WTC11 (cell line): ENCODE data around the gene TMF1. TPM values are rescaled to one million over a fixed set of nuclear protein-coding genes. Genes with fewer than 3 reads are reported as not detected.

Experiments
- ATAC-seq: fragments of 200-7000 bp; cut with Tn5 transposase; 2 replicates; pipeline ENCODE4 v1.10.0; 2021; ENCODE audit warnings: mild to moderate bottlenecking, moderate library complexity
- CTCF ChIA-PET: fragments of 300-600 bp; sonication (Branson Sonifier 250); formaldehyde crosslinking; loops from one replicate; lab custom pipeline; 2021; ENCODE audit warnings: antibody characterized with exemption; lab: Charles Lee
- POLR2A ChIA-PET: fragments of 350-600 bp; sonication (Branson Sonifier 250); formaldehyde crosslinking; loops from one replicate; lab custom pipeline; 2021; ENCODE audit warnings: antibody characterized with exemption; lab: Charles Lee
- DNase-seq: peaks from one replicate; pipeline ENCODE4 v3.0.0; 2021; ENCODE audit warnings: low spot score
- H3K27ac Mint-ChIP-seq: 2 replicates; pipeline ENCODE4 v1.8.0; 2021; ENCODE audit warnings: mixed read lengths
- H3K27me3 Mint-ChIP-seq: 2 replicates; pipeline ENCODE4 v1.8.0; 2021; ENCODE audit warnings: low read depth, mild to moderate bottlenecking, moderate library complexity, mixed read lengths
- H3K36me3 Mint-ChIP-seq: 2 replicates; pipeline ENCODE4 v1.8.0; 2021; ENCODE audit warnings: mixed read lengths
- H3K4me1 Mint-ChIP-seq: 2 replicates; pipeline ENCODE4 v1.8.0; 2022; ENCODE audit warnings: mixed read lengths
- H3K4me3 Mint-ChIP-seq: 2 replicates; pipeline ENCODE4 v1.8.0; 2021; ENCODE audit warnings: mild to moderate bottlenecking, moderate library complexity, mixed read lengths
- H3K9me3 Mint-ChIP-seq: 2 replicates; pipeline ENCODE4 v1.8.0; 2021; ENCODE audit warnings: mixed read lengths
- GABPB1 ChIP-seq: sonication (generic); formaldehyde crosslinking; IDR thresholded peaks from 2 replicates; pipeline ENCODE4 v1.8.1; 2023; ENCODE audit warnings: mild to moderate bottlenecking, missing genetic modification reagents
- HMGA2 ChIP-seq: fragments of 250-450 bp; sonication (Bioruptor Pico); IDR thresholded peaks from 2 replicates; pipeline ENCODE4 v1.4.0; 2021; ENCODE audit warnings: mild to moderate bottlenecking, moderate library complexity
- NR3C1 ChIP-seq: sonication (generic); formaldehyde crosslinking; conservative IDR thresholded peaks from 2 replicates; pipeline ENCODE4 v1.8.1; 2023; ENCODE audit warnings: low read depth, mild to moderate bottlenecking, missing genetic modification reagents
- TP53 ChIP-seq: sonication (generic); formaldehyde crosslinking; IDR thresholded peaks from 2 replicates; pipeline ENCODE4 v1.8.1; 2023; ENCODE audit warnings: mild to moderate bottlenecking, missing genetic modification reagents
- ZBTB21 ChIP-seq: sonication (generic); formaldehyde crosslinking; IDR thresholded peaks from 2 replicates; pipeline ENCODE4 v1.8.1; 2023; ENCODE audit warnings: mild to moderate bottlenecking, missing genetic modification reagents, borderline replicate concordance
- ZNF232 ChIP-seq: sonication (generic); formaldehyde crosslinking; IDR thresholded peaks from 2 replicates; pipeline ENCODE4 v1.8.0; 2022; ENCODE audit warnings: mild to moderate bottlenecking, missing genetic modification reagents
- total RNA-seq: library from RNA; stranded (reverse); gene quantifications from 3 replicates; pipeline ENCODE4 v1.2.3, GENCODE V29; 2021
- TF ChIP-seq, protein P1 (sequence below): sonication (generic); formaldehyde crosslinking; conservative IDR thresholded peaks from 2 replicates; pipeline ENCODE4 v1.8.1; 2022; ENCODE audit warnings: mild to moderate bottlenecking, missing genetic modification reagents
- TF ChIP-seq, protein P2 (sequence below): sonication (generic); formaldehyde crosslinking; IDR thresholded peaks from 2 replicates; pipeline ENCODE4 v1.8.0; 2022; ENCODE audit warnings: mild to moderate bottlenecking, missing genetic modification reagents
- TF ChIP-seq, protein P3 (sequence below): fragments of 250-450 bp; sonication (Bioruptor Pico); IDR thresholded peaks from 2 replicates; pipeline ENCODE4 v1.8.0; 2021; ENCODE audit warnings: mild to moderate bottlenecking
- TF ChIP-seq, protein P4 (sequence below): sonication (generic); formaldehyde crosslinking; IDR thresholded peaks from 2 replicates; pipeline ENCODE4 v1.8.0; 2023; ENCODE audit warnings: mild to moderate bottlenecking, missing genetic modification reagents
- TF ChIP-seq, protein P5 (sequence below): sonication (generic); formaldehyde crosslinking; IDR thresholded peaks from 2 replicates; pipeline ENCODE4 v1.8.1; 2022; ENCODE audit warnings: mild to moderate bottlenecking, moderate library complexity, missing genetic modification reagents
- TF ChIP-seq, protein P6 (sequence below): fragments of 250-450 bp; sonication (Bioruptor Pico); conservative IDR thresholded peaks from 2 replicates; pipeline ENCODE4 v1.9.0; 2021; ENCODE audit warnings: mild to moderate bottlenecking
- TF ChIP-seq, protein P7 (sequence below): sonication (generic); formaldehyde crosslinking; IDR thresholded peaks from 2 replicates; pipeline ENCODE4 v1.8.1; 2023; ENCODE audit warnings: mild to moderate bottlenecking, missing genetic modification reagents, borderline replicate concordance
- TF ChIP-seq, protein P8 (sequence below): sonication (generic); formaldehyde crosslinking; IDR thresholded peaks from 2 replicates; pipeline ENCODE4 v1.8.1; 2023; ENCODE audit warnings: mild to moderate bottlenecking, missing genetic modification reagents, moderate library complexity

The TMF1 gene
- total RNA-seq, 1 experiment from 2014 or later, result 23.9 TPM

DNA sequence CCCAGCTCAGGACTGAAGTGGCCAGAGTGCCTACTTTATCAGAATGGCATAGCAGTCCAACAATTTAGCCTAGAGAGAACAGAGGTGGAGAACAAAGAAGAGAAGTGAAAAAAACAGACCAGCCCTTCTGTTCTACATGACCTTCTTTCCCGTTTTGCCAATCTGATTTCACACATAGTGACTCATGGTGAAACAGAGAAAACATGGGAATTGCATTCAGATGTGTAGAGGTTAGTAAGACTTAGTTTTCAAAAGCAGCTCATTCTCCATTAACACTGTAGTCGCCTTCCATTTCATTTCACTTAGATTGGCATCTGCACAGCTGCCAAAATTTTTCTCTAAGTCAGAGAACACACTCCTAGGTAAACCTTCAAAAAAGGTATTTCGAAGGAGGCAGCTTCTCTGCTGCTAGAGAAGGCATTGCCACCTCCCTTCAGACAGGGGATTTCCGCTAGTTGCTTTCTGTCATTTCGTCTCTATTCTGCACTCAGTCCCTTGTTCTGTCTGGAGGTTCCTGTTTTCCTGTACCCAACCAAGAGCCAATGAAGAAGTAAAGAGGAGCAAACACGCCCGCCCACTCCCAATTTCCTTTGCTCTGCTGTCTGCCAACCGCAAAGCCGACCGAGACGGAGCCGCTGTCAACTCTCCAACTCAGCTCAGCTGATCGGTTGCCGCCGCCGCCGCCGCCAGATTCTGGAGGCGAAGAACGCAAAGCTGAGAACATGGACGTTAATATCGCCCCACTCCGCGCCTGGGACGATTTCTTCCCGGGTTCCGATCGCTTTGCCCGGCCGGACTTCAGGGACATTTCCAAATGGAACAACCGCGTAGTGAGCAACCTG, 32.4 kb upstream of the TMF1 start, which contains the start of gene ARL6IP5 (continued):
- TF ChIP-seq, protein P1, sequence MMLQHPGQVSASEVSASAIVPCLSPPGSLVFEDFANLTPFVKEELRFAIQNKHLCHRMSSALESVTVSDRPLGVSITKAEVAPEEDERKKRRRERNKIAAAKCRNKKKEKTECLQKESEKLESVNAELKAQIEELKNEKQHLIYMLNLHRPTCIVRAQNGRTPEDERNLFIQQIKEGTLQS, result no peak
- TF ChIP-seq, protein P2, sequence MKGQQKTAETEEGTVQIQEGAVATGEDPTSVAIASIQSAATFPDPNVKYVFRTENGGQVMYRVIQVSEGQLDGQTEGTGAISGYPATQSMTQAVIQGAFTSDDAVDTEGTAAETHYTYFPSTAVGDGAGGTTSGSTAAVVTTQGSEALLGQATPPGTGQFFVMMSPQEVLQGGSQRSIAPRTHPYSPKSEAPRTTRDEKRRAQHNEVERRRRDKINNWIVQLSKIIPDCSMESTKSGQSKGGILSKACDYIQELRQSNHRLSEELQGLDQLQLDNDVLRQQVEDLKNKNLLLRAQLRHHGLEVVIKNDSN (CRISPR knock-in tag), result no peak
- no peak for TF ChIP-seq HMGA2 (CRISPR knock-in tag)
- TF ChIP-seq, protein P3, sequence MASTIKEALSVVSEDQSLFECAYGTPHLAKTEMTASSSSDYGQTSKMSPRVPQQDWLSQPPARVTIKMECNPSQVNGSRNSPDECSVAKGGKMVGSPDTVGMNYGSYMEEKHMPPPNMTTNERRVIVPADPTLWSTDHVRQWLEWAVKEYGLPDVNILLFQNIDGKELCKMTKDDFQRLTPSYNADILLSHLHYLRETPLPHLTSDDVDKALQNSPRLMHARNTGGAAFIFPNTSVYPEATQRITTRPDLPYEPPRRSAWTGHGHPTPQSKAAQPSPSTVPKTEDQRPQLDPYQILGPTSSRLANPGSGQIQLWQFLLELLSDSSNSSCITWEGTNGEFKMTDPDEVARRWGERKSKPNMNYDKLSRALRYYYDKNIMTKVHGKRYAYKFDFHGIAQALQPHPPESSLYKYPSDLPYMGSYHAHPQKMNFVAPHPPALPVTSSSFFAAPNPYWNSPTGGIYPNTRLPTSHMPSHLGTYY (CRISPR knock-in tag), result no peak
- no peak for TF ChIP-seq NR3C1 (CRISPR knock-in tag)
- TF ChIP-seq, protein P4, sequence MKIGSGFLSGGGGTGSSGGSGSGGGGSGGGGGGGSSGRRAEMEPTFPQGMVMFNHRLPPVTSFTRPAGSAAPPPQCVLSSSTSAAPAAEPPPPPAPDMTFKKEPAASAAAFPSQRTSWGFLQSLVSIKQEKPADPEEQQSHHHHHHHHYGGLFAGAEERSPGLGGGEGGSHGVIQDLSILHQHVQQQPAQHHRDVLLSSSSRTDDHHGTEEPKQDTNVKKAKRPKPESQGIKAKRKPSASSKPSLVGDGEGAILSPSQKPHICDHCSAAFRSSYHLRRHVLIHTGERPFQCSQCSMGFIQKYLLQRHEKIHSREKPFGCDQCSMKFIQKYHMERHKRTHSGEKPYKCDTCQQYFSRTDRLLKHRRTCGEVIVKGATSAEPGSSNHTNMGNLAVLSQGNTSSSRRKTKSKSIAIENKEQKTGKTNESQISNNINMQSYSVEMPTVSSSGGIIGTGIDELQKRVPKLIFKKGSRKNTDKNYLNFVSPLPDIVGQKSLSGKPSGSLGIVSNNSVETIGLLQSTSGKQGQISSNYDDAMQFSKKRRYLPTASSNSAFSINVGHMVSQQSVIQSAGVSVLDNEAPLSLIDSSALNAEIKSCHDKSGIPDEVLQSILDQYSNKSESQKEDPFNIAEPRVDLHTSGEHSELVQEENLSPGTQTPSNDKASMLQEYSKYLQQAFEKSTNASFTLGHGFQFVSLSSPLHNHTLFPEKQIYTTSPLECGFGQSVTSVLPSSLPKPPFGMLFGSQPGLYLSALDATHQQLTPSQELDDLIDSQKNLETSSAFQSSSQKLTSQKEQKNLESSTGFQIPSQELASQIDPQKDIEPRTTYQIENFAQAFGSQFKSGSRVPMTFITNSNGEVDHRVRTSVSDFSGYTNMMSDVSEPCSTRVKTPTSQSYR (CRISPR knock-in tag), result no peak

DNA sequence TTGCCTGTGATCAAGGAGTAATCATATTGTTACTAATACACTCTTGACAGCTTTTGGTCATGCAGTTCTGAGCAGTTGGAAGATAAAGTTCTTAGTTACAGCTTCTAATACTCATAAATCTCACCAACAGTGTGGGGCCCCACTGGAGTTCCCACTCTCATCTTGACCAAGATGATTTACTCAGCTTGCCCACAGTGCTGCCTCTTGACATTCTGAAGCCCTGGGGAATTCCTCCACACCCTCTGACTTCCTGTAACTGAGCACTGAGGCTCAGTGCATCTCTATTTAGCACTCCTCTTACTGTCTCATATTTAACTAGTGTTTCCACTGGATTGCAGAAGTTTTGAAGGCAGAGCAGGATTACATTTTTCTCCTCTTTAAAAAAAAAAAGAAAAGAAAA, 30.7 kb upstream of the TMF1 start:
- peaks cover 50% of the 10 kb centered on the region for H3K4me1 Mint-ChIP-seq
- H3K9me3 Mint-ChIP-seq, result no peaks in the 10 kb centered on the region
- no peak overlapping the region for H3K4me3 Mint-ChIP-seq
- DNase-seq, result no peak
- no peaks in the 10 kb centered on the region for H3K27me3 Mint-ChIP-seq
- H3K36me3 Mint-ChIP-seq, result no peaks in the 10 kb centered on the region; the same call in 1 of the 2 replicates
- ChIA-PET POLR2A (interaction anchor here (1.4 kb wide), 1 partner anchor 30 kb away, joined by 3 read pairs; the partner anchor contains the start of gene TMF1), CTCF (no interaction called here)
- TF ChIP-seq, protein P5, sequence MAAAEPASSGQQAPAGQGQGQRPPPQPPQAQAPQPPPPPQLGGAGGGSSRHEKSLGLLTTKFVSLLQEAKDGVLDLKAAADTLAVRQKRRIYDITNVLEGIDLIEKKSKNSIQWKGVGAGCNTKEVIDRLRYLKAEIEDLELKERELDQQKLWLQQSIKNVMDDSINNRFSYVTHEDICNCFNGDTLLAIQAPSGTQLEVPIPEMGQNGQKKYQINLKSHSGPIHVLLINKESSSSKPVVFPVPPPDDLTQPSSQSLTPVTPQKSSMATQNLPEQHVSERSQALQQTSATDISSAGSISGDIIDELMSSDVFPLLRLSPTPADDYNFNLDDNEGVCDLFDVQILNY, result no peak
- TF ChIP-seq, protein P6, sequence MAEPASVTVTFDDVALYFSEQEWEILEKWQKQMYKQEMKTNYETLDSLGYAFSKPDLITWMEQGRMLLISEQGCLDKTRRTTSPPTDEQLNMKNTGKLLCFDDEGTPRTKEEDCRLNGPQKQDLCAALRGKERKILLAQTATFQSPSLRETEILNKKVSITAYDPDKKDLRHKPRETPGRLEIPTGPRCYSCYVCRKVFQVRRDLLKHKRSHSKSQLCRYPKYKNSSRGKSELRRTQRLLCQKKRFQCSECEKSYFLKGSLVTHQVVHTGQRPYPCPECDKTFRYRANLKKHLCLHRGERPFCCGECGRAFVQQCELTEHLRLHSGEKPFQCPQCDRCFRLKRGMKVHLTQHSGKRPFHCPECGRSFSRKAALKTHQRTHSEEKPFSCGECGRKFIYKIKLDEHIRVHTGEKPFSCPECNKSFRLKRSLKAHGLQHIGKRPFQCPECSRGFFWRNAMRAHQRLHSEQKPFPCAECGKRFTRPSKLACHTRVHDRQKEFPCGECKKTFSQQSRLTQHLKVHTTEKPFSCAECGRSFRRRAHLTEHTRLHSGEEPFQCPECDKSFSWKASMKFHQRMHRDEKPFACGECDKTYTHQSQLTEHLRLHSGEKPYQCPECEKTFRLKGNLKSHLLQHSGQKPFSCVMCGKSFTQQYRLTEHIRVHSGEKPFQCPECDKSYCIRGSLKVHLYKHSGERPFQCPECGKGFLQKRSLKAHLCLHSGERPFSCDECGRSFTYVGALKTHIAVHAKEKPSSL (CRISPR knock-in tag), result no peak
- TF ChIP-seq ZNF232 (CRISPR knock-in tag), result no peak
- no peak for TF ChIP-seq ZBTB21 (CRISPR knock-in tag)
- no peak overlapping the region for H3K27ac Mint-ChIP-seq
- ATAC-seq, result no peak

DNA sequence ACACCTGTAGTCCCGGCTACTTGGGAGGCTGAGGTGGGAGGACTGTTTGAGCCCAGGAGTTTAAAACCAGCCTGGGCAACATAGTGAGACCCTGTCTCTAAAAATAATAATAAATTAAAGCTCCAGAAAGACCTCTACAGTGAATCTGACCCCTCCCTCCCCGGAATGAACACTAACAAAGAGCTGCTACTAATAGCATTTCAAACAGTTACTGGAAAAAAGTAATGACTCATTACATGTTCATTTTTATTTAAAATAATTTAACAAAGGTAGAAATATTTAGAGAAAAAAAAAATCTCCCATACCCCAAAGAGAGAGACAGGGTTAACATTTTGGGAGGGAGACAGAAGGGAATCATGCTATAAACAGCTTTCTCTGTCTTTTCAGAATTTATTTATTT, 30.2 kb upstream of the TMF1 start:
- Mint-ChIP-seq H3K27me3 (no peaks in the 10 kb centered on the region), H3K36me3 (peaks cover under 1% of the 10 kb centered on the region; the same call in 1 of the 2 replicates), H3K27ac (no peak overlapping the region), H3K4me1 (peaks cover 52% of the 10 kb centered on the region), H3K9me3 (no peaks in the 10 kb centered on the region), H3K4me3 (no peak overlapping the region)
- ATAC-seq (no peak), DNase-seq (no peak)
- POLR2A ChIA-PET, result interaction anchor here (1.4 kb wide), 1 partner anchor 30 kb away, joined by 3 read pairs; the partner anchor contains the start of gene TMF1
- CTCF ChIA-PET, result no interaction called here
- TF ChIP-seq ZNF232 (CRISPR knock-in tag) (no peak), TP53 (no peak), GABPB1 (CRISPR knock-in tag) (no peak)
- TF ChIP-seq, protein P7, sequence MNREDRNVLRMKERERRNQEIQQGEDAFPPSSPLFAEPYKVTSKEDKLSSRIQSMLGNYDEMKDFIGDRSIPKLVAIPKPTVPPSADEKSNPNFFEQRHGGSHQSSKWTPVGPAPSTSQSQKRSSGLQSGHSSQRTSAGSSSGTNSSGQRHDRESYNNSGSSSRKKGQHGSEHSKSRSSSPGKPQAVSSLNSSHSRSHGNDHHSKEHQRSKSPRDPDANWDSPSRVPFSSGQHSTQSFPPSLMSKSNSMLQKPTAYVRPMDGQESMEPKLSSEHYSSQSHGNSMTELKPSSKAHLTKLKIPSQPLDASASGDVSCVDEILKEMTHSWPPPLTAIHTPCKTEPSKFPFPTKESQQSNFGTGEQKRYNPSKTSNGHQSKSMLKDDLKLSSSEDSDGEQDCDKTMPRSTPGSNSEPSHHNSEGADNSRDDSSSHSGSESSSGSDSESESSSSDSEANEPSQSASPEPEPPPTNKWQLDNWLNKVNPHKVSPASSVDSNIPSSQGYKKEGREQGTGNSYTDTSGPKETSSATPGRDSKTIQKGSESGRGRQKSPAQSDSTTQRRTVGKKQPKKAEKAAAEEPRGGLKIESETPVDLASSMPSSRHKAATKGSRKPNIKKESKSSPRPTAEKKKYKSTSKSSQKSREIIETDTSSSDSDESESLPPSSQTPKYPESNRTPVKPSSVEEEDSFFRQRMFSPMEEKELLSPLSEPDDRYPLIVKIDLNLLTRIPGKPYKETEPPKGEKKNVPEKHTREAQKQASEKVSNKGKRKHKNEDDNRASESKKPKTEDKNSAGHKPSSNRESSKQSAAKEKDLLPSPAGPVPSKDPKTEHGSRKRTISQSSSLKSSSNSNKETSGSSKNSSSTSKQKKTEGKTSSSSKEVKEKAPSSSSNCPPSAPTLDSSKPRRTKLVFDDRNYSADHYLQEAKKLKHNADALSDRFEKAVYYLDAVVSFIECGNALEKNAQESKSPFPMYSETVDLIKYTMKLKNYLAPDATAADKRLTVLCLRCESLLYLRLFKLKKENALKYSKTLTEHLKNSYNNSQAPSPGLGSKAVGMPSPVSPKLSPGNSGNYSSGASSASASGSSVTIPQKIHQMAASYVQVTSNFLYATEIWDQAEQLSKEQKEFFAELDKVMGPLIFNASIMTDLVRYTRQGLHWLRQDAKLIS, result no peak
- TF ChIP-seq, protein P4 (CRISPR knock-in tag), result no peak
- TF ChIP-seq, protein P8, sequence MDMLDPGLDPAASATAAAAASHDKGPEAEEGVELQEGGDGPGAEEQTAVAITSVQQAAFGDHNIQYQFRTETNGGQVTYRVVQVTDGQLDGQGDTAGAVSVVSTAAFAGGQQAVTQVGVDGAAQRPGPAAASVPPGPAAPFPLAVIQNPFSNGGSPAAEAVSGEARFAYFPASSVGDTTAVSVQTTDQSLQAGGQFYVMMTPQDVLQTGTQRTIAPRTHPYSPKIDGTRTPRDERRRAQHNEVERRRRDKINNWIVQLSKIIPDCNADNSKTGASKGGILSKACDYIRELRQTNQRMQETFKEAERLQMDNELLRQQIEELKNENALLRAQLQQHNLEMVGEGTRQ, result no peak
